ENCODE measurements around the gene C11orf68.
"Not testable (repeated sequence)": the region's sequence is repeated elsewhere in the genome, so short reads cannot be mapped to it uniquely, and the experiment has no call there.

DNA sequence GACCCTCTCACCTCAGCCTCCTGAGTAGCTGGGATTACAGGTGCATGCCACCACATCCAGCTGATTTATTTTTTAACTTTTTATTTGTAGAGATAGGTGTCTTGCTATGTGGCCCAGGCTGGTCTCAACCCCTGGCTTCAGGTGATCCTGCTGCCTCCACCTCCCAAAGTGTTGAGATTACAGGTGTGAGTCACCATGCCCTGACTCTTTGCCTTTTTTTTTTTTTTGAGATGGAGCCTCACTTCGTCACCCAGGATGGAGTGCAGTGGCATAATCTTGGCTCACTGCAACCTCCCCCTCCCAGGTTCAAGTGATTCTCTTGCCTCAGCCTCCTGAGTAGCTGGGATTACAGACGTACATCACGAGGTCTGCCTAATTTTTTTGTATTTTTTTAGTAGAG lies 32.8 kb upstream of the C11orf68 start:
- TF ChIP-seq, protein P1, sequence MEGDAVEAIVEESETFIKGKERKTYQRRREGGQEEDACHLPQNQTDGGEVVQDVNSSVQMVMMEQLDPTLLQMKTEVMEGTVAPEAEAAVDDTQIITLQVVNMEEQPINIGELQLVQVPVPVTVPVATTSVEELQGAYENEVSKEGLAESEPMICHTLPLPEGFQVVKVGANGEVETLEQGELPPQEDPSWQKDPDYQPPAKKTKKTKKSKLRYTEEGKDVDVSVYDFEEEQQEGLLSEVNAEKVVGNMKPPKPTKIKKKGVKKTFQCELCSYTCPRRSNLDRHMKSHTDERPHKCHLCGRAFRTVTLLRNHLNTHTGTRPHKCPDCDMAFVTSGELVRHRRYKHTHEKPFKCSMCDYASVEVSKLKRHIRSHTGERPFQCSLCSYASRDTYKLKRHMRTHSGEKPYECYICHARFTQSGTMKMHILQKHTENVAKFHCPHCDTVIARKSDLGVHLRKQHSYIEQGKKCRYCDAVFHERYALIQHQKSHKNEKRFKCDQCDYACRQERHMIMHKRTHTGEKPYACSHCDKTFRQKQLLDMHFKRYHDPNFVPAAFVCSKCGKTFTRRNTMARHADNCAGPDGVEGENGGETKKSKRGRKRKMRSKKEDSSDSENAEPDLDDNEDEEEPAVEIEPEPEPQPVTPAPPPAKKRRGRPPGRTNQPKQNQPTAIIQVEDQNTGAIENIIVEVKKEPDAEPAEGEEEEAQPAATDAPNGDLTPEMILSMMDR (IDR thresholded peaks at IDR 0.05): not testable (repeated sequence)
- not testable (repeated sequence) for TF ChIP-seq POLR2A (IDR thresholded peaks at IDR 0.05)
